Esophagus squamous epithelium (tissue), 4 donors: Measurements from ENCODE around the gene LRRIQ3.

Source experiments
- POLR2A ChIP-seq, 4 donors: fragments of 450-650 bp; IDR thresholded peaks; one replicate each; pipeline ENCODE4 v1.6.1; 2017; ENCODE audit warnings: antibody characterized with exemption in 4 of 4, mild to moderate bottlenecking in 4 of 4, moderate library complexity in 3 of 4
- TF ChIP-seq, protein P1 (sequence below), 6 experiments: fragments of 450-650 bp in 4 of 6; fragments of 200-600 bp in 2 of 6; sonication (generic) in 2 of 6; IDR thresholded peaks; one replicate each; pipeline ENCODE4 v1.5.1; 2016 to 2019; ENCODE audit warnings: antibody characterized with exemption in 6 of 6, mild to moderate bottlenecking in 4 of 6, moderate library complexity in 4 of 6

- TF ChIP-seq, protein P1, sequence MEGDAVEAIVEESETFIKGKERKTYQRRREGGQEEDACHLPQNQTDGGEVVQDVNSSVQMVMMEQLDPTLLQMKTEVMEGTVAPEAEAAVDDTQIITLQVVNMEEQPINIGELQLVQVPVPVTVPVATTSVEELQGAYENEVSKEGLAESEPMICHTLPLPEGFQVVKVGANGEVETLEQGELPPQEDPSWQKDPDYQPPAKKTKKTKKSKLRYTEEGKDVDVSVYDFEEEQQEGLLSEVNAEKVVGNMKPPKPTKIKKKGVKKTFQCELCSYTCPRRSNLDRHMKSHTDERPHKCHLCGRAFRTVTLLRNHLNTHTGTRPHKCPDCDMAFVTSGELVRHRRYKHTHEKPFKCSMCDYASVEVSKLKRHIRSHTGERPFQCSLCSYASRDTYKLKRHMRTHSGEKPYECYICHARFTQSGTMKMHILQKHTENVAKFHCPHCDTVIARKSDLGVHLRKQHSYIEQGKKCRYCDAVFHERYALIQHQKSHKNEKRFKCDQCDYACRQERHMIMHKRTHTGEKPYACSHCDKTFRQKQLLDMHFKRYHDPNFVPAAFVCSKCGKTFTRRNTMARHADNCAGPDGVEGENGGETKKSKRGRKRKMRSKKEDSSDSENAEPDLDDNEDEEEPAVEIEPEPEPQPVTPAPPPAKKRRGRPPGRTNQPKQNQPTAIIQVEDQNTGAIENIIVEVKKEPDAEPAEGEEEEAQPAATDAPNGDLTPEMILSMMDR (IDR thresholded peaks at IDR 0.05) = no peak
- no peak for TF ChIP-seq POLR2A (IDR thresholded peaks at IDR 0.05)
These were observed 36.5 kb downstream of the LRRIQ3 start for GRCh38 chr1:74161497-74161896.
